ENCODE data around the gene PIM1. TPM values are rescaled to one million over a fixed set of nuclear protein-coding genes. Genes with fewer than 3 reads are reported as not detected.
"Not testable (repeated sequence)": the region's sequence is repeated elsewhere in the genome, so short reads cannot be mapped to it uniquely, and the experiment has no call there.

The PIM1 gene
- polyA plus RNA-seq, 3 donors: 21.0 to 24.9 (median 22.9) TPM

- DNase-seq (ENCODE audit: low read depth in 3 of 3, low spot score in 2 of 3): no peak
Observed at GRCh38 chr6:37170273-37171200, 585 bp downstream of the PIM1 start.

- no peak for DNase-seq (ENCODE audit: low read depth in 3 of 3, low spot score in 2 of 3)
Observed at GRCh38 chr6:37171201-37171969, 1.4 kb downstream of the PIM1 start.

GRCh38 chr6:37171970-37172812 is 2.2 kb downstream of the PIM1 start:
- peak; percentile 79 to 86 (median 83) for DNase-seq (ENCODE audit: low read depth in 3 of 3, low spot score in 2 of 3)

- DNase-seq (ENCODE audit: low read depth in 3 of 3, low spot score in 2 of 3): no peak
Observed at GRCh38 chr6:37172912-37173492, 3.0 kb downstream of the PIM1 start.

- DNase-seq (ENCODE audit: low read depth in 3 of 3, low spot score in 2 of 3): no peak
Observed at GRCh38 chr6:37173493-37174195, 3.7 kb downstream of the PIM1 start.

- DNase-seq (ENCODE audit: low read depth in 3 of 3, low spot score in 2 of 3): no peak
Observed at GRCh38 chr6:37174196-37174514, 4.2 kb downstream of the PIM1 start.

- no peak for DNase-seq (ENCODE audit: low read depth in 3 of 3, low spot score in 2 of 3)
Observed at GRCh38 chr6:37174515-37175331, 4.8 kb downstream of the PIM1 start.

GRCh38 chr6:37175332-37176267 is 5.6 kb downstream of the PIM1 start:
- no peak for DNase-seq (ENCODE audit: low read depth in 3 of 3, low spot score in 2 of 3)

- no peak for DNase-seq (ENCODE audit: low read depth in 3 of 3, low spot score in 2 of 3)
Observed at GRCh38 chr6:37176268-37177076, 6.5 kb downstream of the PIM1 start.

- DNase-seq (ENCODE audit: low read depth in 3 of 3, low spot score in 2 of 3): no peak
Observed at GRCh38 chr6:37177077-37177934, 7.4 kb downstream of the PIM1 start.

- no peak for DNase-seq (ENCODE audit: low read depth in 3 of 3, low spot score in 2 of 3)
Observed at GRCh38 chr6:37177935-37178517, 8.1 kb downstream of the PIM1 start.

- no peak for DNase-seq (ENCODE audit: low read depth in 3 of 3, low spot score in 2 of 3)
Observed at GRCh38 chr6:37180075-37180474, 10.1 kb downstream of the PIM1 start.

- not testable (repeated sequence) for DNase-seq (ENCODE audit: low read depth in 3 of 3, low spot score in 2 of 3)
Observed at GRCh38 chr6:37180610-37181009, 10.7 kb downstream of the PIM1 start.

GRCh38 chr6:37182736-37183590 is 13.0 kb downstream of the PIM1 start:
- no peak for DNase-seq (ENCODE audit: low read depth in 3 of 3, low spot score in 2 of 3)
